KMS-11 (cell line): ENCODE data around the gene OR2A2.
"Not testable (repeated sequence)": the region's sequence is repeated elsewhere in the genome, so short reads cannot be mapped to it uniquely, and the experiment has no call there.

ENCODE experiments used
- H2AFZ ChIP-seq: fragments of 200-600 bp; sonication (generic); 2 replicates; pipeline ENCODE4 v1.6.1; 2016; ENCODE audit warnings: antibody characterized with exemption, mixed run types, low read depth
- H3K27ac ChIP-seq: fragments of 200-600 bp; sonication (generic); 2 replicates; pipeline ENCODE4 v1.6.1; 2016; ENCODE audit warnings: mild to moderate bottlenecking, mixed run types
- H3K27me3 ChIP-seq: fragments of 200-600 bp; sonication (generic); 2 replicates; pipeline ENCODE4 v1.6.1; 2017; ENCODE audit warnings: mild to moderate bottlenecking, low read depth, mixed run types, moderate library complexity; ENCODE audit not compliant: insufficient read depth
- H3K36me3 ChIP-seq: fragments of 200-600 bp; sonication (generic); 2 replicates; pipeline ENCODE4 v1.6.1; 2017; ENCODE audit warnings: mild to moderate bottlenecking, mixed run types; ENCODE audit not compliant: insufficient read depth
- H3K4me1 ChIP-seq: fragments of 200-600 bp; sonication (generic); 2 replicates; pipeline ENCODE4 v1.6.1; 2016; ENCODE audit warnings: mild to moderate bottlenecking, low read depth, mixed run types; ENCODE audit not compliant: poor library complexity, severe bottlenecking
- H3K4me2 ChIP-seq: fragments of 200-600 bp; sonication (generic); 2 replicates; pipeline ENCODE4 v1.7.0; 2016; ENCODE audit warnings: mild to moderate bottlenecking, mixed run types
- H3K4me3 ChIP-seq: fragments of 200-600 bp; sonication (generic); IDR thresholded peaks from 2 replicates; pipeline ENCODE4 v1.6.1; 2017; ENCODE audit warnings: low read depth, low read length, mixed read lengths; ENCODE audit not compliant: insufficient read depth
- H3K79me2 ChIP-seq: fragments of 200-600 bp; sonication (generic); 2 replicates; pipeline ENCODE4 v1.6.1; 2016; ENCODE audit warnings: low read depth, mixed run types; ENCODE audit not compliant: insufficient read depth
- H3K9ac ChIP-seq: fragments of 200-600 bp; sonication (generic); 2 replicates; pipeline ENCODE4 v1.6.1; 2016; ENCODE audit warnings: mild to moderate bottlenecking, mixed run types
- H4K20me1 ChIP-seq: fragments of 200-600 bp; sonication (generic); 2 replicates; pipeline ENCODE4 v1.6.1; 2016; ENCODE audit warnings: mild to moderate bottlenecking, mixed run types; ENCODE audit not compliant: insufficient read depth
- TF ChIP-seq, protein P1 (sequence below): fragments of 200-600 bp; sonication (generic); conservative IDR thresholded peaks from 2 replicates; pipeline ENCODE4 v1.6.1; 2017; ENCODE audit warnings: low read depth, mild to moderate bottlenecking, antibody characterized with exemption, low read length, moderate library complexity, mixed read lengths

OR2A2 gene

DNA sequence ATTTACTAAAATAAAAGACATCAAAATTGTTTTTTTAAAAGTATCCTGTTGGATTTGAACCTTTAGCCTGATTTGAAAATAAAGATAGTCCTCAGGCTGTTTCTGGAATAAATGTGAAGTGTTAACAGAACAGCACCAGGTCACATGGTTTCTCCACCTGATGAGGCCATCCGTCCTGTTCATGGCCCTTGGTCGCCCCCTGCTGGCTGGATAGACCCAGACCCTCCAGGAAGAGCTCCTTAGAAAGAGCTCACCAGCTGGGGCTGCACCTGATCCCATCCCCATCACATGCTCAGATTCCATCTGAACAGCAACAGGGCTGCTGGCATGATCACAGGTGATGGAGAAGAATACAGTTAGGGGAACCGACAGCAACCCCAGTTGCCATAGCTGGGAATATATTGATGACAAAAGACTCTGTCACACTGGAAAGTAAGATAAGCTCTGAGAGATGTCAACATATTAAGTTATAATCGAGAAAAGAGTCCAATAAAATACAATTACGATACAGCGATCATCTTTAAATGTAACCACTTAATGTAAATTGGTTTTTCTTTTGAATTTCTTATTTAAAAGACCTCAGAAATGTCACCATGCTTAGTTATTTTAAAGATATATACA is 18.4 kb downstream of the OR2A2 start:
- TF ChIP-seq, protein P1, sequence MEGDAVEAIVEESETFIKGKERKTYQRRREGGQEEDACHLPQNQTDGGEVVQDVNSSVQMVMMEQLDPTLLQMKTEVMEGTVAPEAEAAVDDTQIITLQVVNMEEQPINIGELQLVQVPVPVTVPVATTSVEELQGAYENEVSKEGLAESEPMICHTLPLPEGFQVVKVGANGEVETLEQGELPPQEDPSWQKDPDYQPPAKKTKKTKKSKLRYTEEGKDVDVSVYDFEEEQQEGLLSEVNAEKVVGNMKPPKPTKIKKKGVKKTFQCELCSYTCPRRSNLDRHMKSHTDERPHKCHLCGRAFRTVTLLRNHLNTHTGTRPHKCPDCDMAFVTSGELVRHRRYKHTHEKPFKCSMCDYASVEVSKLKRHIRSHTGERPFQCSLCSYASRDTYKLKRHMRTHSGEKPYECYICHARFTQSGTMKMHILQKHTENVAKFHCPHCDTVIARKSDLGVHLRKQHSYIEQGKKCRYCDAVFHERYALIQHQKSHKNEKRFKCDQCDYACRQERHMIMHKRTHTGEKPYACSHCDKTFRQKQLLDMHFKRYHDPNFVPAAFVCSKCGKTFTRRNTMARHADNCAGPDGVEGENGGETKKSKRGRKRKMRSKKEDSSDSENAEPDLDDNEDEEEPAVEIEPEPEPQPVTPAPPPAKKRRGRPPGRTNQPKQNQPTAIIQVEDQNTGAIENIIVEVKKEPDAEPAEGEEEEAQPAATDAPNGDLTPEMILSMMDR, result peak; percentile 91
- no peak overlapping the region for H2AFZ ChIP-seq

DNA sequence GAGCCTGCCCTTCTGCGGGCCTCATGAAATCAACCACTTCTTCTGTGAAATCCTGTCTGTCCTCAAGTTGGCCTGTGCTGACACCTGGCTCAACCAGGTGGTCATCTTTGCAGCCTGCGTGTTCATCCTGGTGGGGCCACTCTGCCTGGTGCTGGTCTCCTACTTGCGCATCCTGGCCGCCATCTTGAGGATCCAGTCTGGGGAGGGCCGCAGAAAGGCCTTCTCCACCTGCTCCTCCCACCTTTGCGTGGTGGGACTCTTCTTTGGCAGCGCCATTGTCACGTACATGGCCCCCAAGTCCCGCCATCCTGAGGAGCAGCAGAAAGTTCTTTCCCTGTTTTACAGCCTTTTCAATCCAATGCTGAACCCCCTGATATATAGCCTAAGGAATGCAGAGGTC is 20.2 kb downstream of the OR2A2 start:
- H3K9ac ChIP-seq, H3K79me2 ChIP-seq, H3K4me1 ChIP-seq, H3K4me2 ChIP-seq, H4K20me1 ChIP-seq, H3K27ac ChIP-seq, H3K36me3 ChIP-seq, H3K4me3 ChIP-seq, H2AFZ ChIP-seq, H3K27me3 ChIP-seq: not testable (repeated sequence)

More for the DNA sequence above, 18.4 kb downstream of the OR2A2 start:
- Histone ChIP-seq H3K79me2 (no peaks in the 10 kb centered on the region), H4K20me1 (no peaks in the 10 kb centered on the region), H3K9ac (no peak overlapping the region), H3K27ac (no peak overlapping the region), H3K36me3 (no peaks in the 10 kb centered on the region), H3K4me2 (no peak overlapping the region), H3K27me3 (no peaks in the 10 kb centered on the region), H3K4me3 (no peak overlapping the region), H3K4me1 (no peaks in the 10 kb centered on the region)

DNA sequence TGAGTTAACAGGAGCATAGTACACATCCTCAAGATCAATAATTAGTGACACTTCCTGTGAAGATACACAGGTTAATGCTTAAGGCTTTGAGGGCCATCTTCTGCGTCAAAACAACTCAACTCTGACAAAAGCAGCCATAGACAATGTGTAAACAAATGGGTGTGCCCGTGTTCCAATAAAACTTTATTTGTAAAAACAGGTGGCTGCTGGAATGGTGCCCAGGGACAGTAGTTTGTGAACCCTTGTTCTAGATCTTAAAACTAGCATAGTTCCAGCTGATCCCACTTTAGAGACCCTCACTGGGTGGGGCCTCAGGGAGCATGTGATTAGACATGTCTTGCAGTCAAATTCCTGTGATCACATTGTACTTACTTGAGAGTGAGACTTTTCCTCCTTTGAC is 21.3 kb downstream of the OR2A2 start:
- H3K4me1 ChIP-seq, result no peaks in the 10 kb centered on the region

DNA sequence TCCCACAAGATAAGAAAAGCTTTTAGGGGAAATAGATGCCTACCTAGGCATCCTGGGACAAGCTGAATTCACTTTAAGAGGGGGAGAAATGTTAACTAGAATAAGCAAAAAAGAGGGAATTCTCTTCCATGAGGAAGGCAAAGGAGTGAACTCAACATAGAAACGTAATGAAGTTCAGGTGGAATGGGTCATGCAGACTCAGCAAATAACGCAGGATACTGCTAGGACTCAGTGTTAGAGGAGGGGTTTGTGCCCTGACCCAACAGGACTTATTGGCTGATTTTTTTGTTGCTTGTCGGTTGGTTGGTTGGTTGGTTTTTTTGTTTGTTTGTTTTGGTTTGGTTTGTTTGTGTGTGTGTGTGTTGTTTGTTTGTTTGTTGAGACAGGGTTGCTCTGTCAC is 22.9 kb downstream of the OR2A2 start:
- H3K27ac ChIP-seq, result no peak overlapping the region
- H3K4me2 ChIP-seq, result no peak overlapping the region
- H3K4me1 ChIP-seq, result no peaks in the 10 kb centered on the region
- H4K20me1 ChIP-seq, result no peaks in the 10 kb centered on the region
- no peaks in the 10 kb centered on the region for H3K36me3 ChIP-seq
- H3K27me3 ChIP-seq, result no peaks in the 10 kb centered on the region
- TF ChIP-seq, protein P1, result no peak
- no peaks in the 10 kb centered on the region for H3K79me2 ChIP-seq
- no peak overlapping the region for H3K4me3 ChIP-seq
- no peak overlapping the region for H3K9ac ChIP-seq
- no peak overlapping the region for H2AFZ ChIP-seq

More for the DNA sequence above, 21.3 kb downstream of the OR2A2 start:
- Histone ChIP-seq H3K4me2 (no peak overlapping the region), H3K9ac (no peak overlapping the region), H2AFZ (no peak overlapping the region), H4K20me1 (no peaks in the 10 kb centered on the region), H3K4me3 (no peak overlapping the region), H3K27ac (no peak overlapping the region), H3K27me3 (no peaks in the 10 kb centered on the region), H3K36me3 (no peaks in the 10 kb centered on the region), H3K79me2 (no peaks in the 10 kb centered on the region)
- TF ChIP-seq, protein P1, result no peak

DNA sequence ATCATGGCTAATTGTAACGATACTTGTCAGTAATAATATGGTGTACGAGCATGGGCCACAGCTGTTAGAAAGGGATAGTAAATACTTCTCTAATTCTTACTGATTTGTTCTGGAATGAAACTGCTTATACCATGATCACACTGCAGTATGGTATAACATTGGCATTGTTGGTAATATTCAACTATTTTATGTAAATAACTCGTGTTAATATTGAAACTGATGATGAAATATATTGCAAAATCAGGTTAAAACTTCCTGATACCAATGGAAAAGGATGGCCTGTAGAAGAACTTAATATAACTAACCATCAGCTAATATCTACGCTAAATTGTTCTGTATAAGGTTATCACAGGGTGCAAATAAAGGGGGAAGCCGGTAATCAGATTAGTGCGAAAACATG is 23.9 kb downstream of the OR2A2 start:
- Histone ChIP-seq H3K4me2 (no peak overlapping the region), H2AFZ (no peak overlapping the region), H4K20me1 (no peaks in the 10 kb centered on the region), H3K27ac (no peak overlapping the region), H3K27me3 (no peaks in the 10 kb centered on the region), H3K36me3 (no peaks in the 10 kb centered on the region), H3K79me2 (no peaks in the 10 kb centered on the region), H3K9ac (no peak overlapping the region), H3K4me3 (no peak overlapping the region), H3K4me1 (no peaks in the 10 kb centered on the region)
- TF ChIP-seq, protein P1, result no peak
